ENCODE data around the gene ZBTB24. TPM values are rescaled to one million over a fixed set of nuclear protein-coding genes. Genes with fewer than 3 reads are reported as not detected.

ZBTB24 gene
- total and polyA plus RNA-seq, 2 donors (not counting 3 experiments of a cell fraction or from before 2014, with no cell fraction given) = 1.9 to 6.2 TPM

- POLR2A ChIA-PET = no interaction called here
- no peak for TF ChIP-seq EZH2 (IDR thresholded peaks at IDR 0.05; ENCODE audit: borderline replicate concordance, low read depth, low read length, severe bottlenecking)
- no peak for TF ChIP-seq FOS (IDR thresholded peaks at IDR 0.05; ENCODE audit: borderline replicate concordance, insufficient read depth, low read length)
- DNase-seq (ENCODE audit: low read depth, low spot score) = no peak
- H3K9me1 ChIP-seq (replicated peaks; ENCODE audit: control insufficient read depth, extremely low read depth, insufficient read depth, low read length) = no peaks in the 10 kb centered on the region
- no peak overlapping the region for H3K4me3 ChIP-seq (replicated peaks in 1 of 3; ENCODE audit: insufficient read depth in 1 of 3, low read depth in 1 of 3, low read length in 3 of 3)
- no peak for FAIRE-seq
- H3K27me3 ChIP-seq (ENCODE audit: control insufficient read depth in 2 of 2, insufficient read depth in 2 of 2, low read length in 2 of 2) = peaks cover 14 to 21% of the 10 kb centered on the region in 2 experiments
- H3K27ac ChIP-seq (ENCODE audit: insufficient read depth, low read depth, low read length) = no peak overlapping the region
- intact Hi-C loops (cut with micrococcal nuclease) (no loop called here), dilution Hi-C loops (cut with MboI; ENCODE audit: extremely low pct_ligation_motif_present, low sequenced_read_pairs) (no loop called here)
- H3K36me3 ChIP-seq (ENCODE audit: control insufficient read depth in 2 of 2, extremely low read depth in 1 of 2, insufficient read depth in 2 of 2, low read length in 2 of 2) = no peaks in the 10 kb centered on the region
- H2AFZ ChIP-seq (ENCODE audit: low read depth, low read length) = no peak overlapping the region
- H3K4me2 ChIP-seq (ENCODE audit: insufficient read depth, low read length) = no peak overlapping the region
- CTCF ChIA-PET = interaction anchor here (0.9 to 1.6 kb wide), 4 partner anchors 11 to 36 kb away, joined by 3 read pairs; no protein-coding TSS in a partner anchor
- no peaks in the 10 kb centered on the region for H3K79me2 ChIP-seq (ENCODE audit: control insufficient read depth, insufficient read depth, low read length)
- H4K20me1 ChIP-seq (replicated peaks; ENCODE audit: control insufficient read depth, extremely low read depth, insufficient read depth, low read length) = no peaks in the 10 kb centered on the region
- no peaks in the 10 kb centered on the region for H3K9me3 ChIP-seq (replicated peaks; ENCODE audit: control insufficient read depth, insufficient read depth, low read length)
- H3K9ac ChIP-seq (replicated peaks; ENCODE audit: extremely low read depth, insufficient read depth, low read length) = no peak overlapping the region
- no TSS peak for BruUV-seq (replicated peaks)
- no peaks in the 10 kb centered on the region for H3K4me1 ChIP-seq (ENCODE audit: control insufficient read depth, extremely low read depth, insufficient read depth, low read length)
Measured at GRCh38 chr6:109496036-109496772, 13.2 kb upstream of the ZBTB24 start.

- H3K4me1 ChIP-seq (ENCODE audit: control insufficient read depth, extremely low read depth, insufficient read depth, low read length) = no peaks in the 10 kb centered on the region
- BruUV-seq (replicated peaks) = no TSS peak
- no peak overlapping the region for H3K4me2 ChIP-seq (ENCODE audit: insufficient read depth, low read length)
- FAIRE-seq (no peak), DNase-seq (ENCODE audit: low read depth, low spot score) (no peak)
- no peak overlapping the region for H3K9ac ChIP-seq (replicated peaks; ENCODE audit: extremely low read depth, insufficient read depth, low read length)
- H2AFZ ChIP-seq (ENCODE audit: low read depth, low read length) = no peak overlapping the region
- intact Hi-C loops (cut with micrococcal nuclease) (no loop called here), dilution Hi-C loops (cut with MboI; ENCODE audit: extremely low pct_ligation_motif_present, low sequenced_read_pairs) (no loop called here)
- POLR2A ChIA-PET = no interaction called here
- CTCF ChIA-PET = interaction anchor here (1.3 kb wide), 1 partner anchor 9 kb away, joined by 4 read pairs; no protein-coding TSS in a partner anchor
- no peak for TF ChIP-seq JUN (IDR thresholded peaks at IDR 0.05; ENCODE audit: borderline replicate concordance, insufficient read depth, insufficient read length, low read depth)
- no peak for TF ChIP-seq POLR2AphosphoS5 (IDR thresholded peaks at IDR 0.05; ENCODE audit: insufficient read depth, low read depth, low read length)
- TF ChIP-seq MAX (IDR thresholded peaks at IDR 0.05; ENCODE audit: insufficient read depth, insufficient read length) = no peak
- TF ChIP-seq FOS (IDR thresholded peaks at IDR 0.05; ENCODE audit: borderline replicate concordance, insufficient read depth, low read length) = no peak
- TF ChIP-seq EZH2 (IDR thresholded peaks at IDR 0.05; ENCODE audit: borderline replicate concordance, low read depth, low read length, severe bottlenecking) = no peak
- no peak for TF ChIP-seq CTCF (IDR thresholded peaks at IDR 0.05; ENCODE audit: extremely low read depth in 1 of 2, insufficient read depth in 1 of 2, low read depth in 1 of 2, low read length in 2 of 2)
- peaks cover 17 to 21% of the 10 kb centered on the region in 2 experiments for H3K27me3 ChIP-seq (ENCODE audit: control insufficient read depth in 2 of 2, insufficient read depth in 2 of 2, low read length in 2 of 2)
- no peaks in the 10 kb centered on the region for H3K9me1 ChIP-seq (replicated peaks; ENCODE audit: control insufficient read depth, extremely low read depth, insufficient read depth, low read length)
- no peaks in the 10 kb centered on the region for H3K79me2 ChIP-seq (ENCODE audit: control insufficient read depth, insufficient read depth, low read length)
- H3K4me3 ChIP-seq (replicated peaks in 1 of 3; ENCODE audit: insufficient read depth in 1 of 3, low read depth in 1 of 3, low read length in 3 of 3) = no peak overlapping the region
- no peak overlapping the region for H3K27ac ChIP-seq (ENCODE audit: insufficient read depth, low read depth, low read length)
- H3K36me3 ChIP-seq (ENCODE audit: control insufficient read depth in 2 of 2, extremely low read depth in 1 of 2, insufficient read depth in 2 of 2, low read length in 2 of 2) = no peaks in the 10 kb centered on the region
- no peaks in the 10 kb centered on the region for H4K20me1 ChIP-seq (replicated peaks; ENCODE audit: control insufficient read depth, extremely low read depth, insufficient read depth, low read length)
- H3K9me3 ChIP-seq (replicated peaks; ENCODE audit: control insufficient read depth, insufficient read depth, low read length) = no peaks in the 10 kb centered on the region
Measured at GRCh38 chr6:109493865-109494264, 10.8 kb upstream of the ZBTB24 start.

Data from endothelial cell of umbilical vein (primary cell).